WTC11 (cell line): ENCODE data around the gene SEMA5B. TPM values are rescaled to one million over a fixed set of nuclear protein-coding genes. Genes with fewer than 3 reads are reported as not detected.

Source experiments
- ARID4B ChIP-seq: sonication (generic); formaldehyde crosslinking; IDR thresholded peaks from 2 replicates; pipeline ENCODE4 v1.8.0; 2023; ENCODE audit warnings: missing genetic modification reagents, mild to moderate bottlenecking, borderline replicate concordance
- CDX4 ChIP-seq: fragments of 250-450 bp; sonication (Bioruptor Pico); IDR thresholded peaks from 2 replicates; pipeline ENCODE4 v1.9.0; 2021; ENCODE audit warnings: moderate library complexity, mild to moderate bottlenecking, inconsistent platforms, borderline replicate concordance
- CREM ChIP-seq: sonication (generic); formaldehyde crosslinking; IDR thresholded peaks from 2 replicates; pipeline ENCODE4 v1.8.1; 2022; ENCODE audit warnings: mild to moderate bottlenecking, missing genetic modification reagents, moderate library complexity
- ERG ChIP-seq: fragments of 250-450 bp; sonication (Bioruptor Pico); IDR thresholded peaks from 2 replicates; pipeline ENCODE4 v1.8.0; 2021; ENCODE audit warnings: mild to moderate bottlenecking
- ETV6 ChIP-seq: sonication (generic); formaldehyde crosslinking; IDR thresholded peaks from 2 replicates; pipeline ENCODE4 v1.8.1; 2022; ENCODE audit warnings: mild to moderate bottlenecking, missing genetic modification reagents
- FOXP4 ChIP-seq: sonication (generic); formaldehyde crosslinking; IDR thresholded peaks from 2 replicates; pipeline ENCODE4 v1.8.0; 2022; ENCODE audit warnings: mild to moderate bottlenecking, missing genetic modification reagents
- JUN ChIP-seq: sonication (generic); formaldehyde crosslinking; IDR thresholded peaks from 2 replicates; pipeline ENCODE4 v1.8.0; 2023; ENCODE audit warnings: mild to moderate bottlenecking, missing genetic modification reagents
- KAT7 ChIP-seq: sonication (generic); formaldehyde crosslinking; IDR thresholded peaks from 2 replicates; pipeline ENCODE4 v1.8.1; 2023; ENCODE audit warnings: missing genetic modification reagents, mild to moderate bottlenecking, borderline replicate concordance
- MAX ChIP-seq: sonication (generic); formaldehyde crosslinking; IDR thresholded peaks from 2 replicates; pipeline ENCODE4 v1.8.0; 2022; ENCODE audit warnings: mild to moderate bottlenecking, missing genetic modification reagents
- MXD4 ChIP-seq: fragments of 250-450 bp; sonication (Bioruptor Pico); IDR thresholded peaks from 2 replicates; pipeline ENCODE4 v1.8.0; 2021; ENCODE audit warnings: mild to moderate bottlenecking, moderate library complexity, borderline replicate concordance
- NFATC4 ChIP-seq: fragments of 250-450 bp; sonication (Bioruptor Pico); IDR thresholded peaks from 2 replicates; pipeline ENCODE4 v1.9.0; 2021; ENCODE audit warnings: mild to moderate bottlenecking
- PREB ChIP-seq: sonication (generic); formaldehyde crosslinking; IDR thresholded peaks from 2 replicates; pipeline ENCODE4 v1.8.1; 2022; ENCODE audit warnings: mild to moderate bottlenecking, missing genetic modification reagents, moderate library complexity, borderline replicate concordance
- RELA ChIP-seq: sonication (generic); formaldehyde crosslinking; IDR thresholded peaks from 2 replicates; pipeline ENCODE4 v1.8.1; 2022; ENCODE audit warnings: missing genetic modification reagents, mild to moderate bottlenecking, borderline replicate concordance
- SMAD3 ChIP-seq: sonication (generic); formaldehyde crosslinking; IDR thresholded peaks from 2 replicates; pipeline ENCODE4 v1.8.0; 2022; ENCODE audit warnings: missing genetic modification reagents, mild to moderate bottlenecking, borderline replicate concordance
- SP1 ChIP-seq: sonication (generic); formaldehyde crosslinking; conservative IDR thresholded peaks from 2 replicates; pipeline ENCODE4 v1.8.1; 2022; ENCODE audit warnings: missing genetic modification reagents
- TCF7 ChIP-seq: sonication (generic); formaldehyde crosslinking; IDR thresholded peaks from 2 replicates; pipeline ENCODE4 v1.8.0; 2022; ENCODE audit warnings: mild to moderate bottlenecking, low read depth, missing genetic modification reagents, moderate library complexity
- USF1 ChIP-seq: sonication (generic); formaldehyde crosslinking; IDR thresholded peaks from 2 replicates; pipeline ENCODE4 v1.8.0; 2022; ENCODE audit warnings: mild to moderate bottlenecking, missing genetic modification reagents
- ZBTB21 ChIP-seq: sonication (generic); formaldehyde crosslinking; IDR thresholded peaks from 2 replicates; pipeline ENCODE4 v1.8.1; 2023; ENCODE audit warnings: mild to moderate bottlenecking, missing genetic modification reagents, borderline replicate concordance
- ZNF138 ChIP-seq: sonication (generic); formaldehyde crosslinking; conservative IDR thresholded peaks from 2 replicates; pipeline ENCODE4 v1.8.1; 2022; ENCODE audit warnings: mild to moderate bottlenecking, moderate library complexity, missing genetic modification reagents
- ZNF219 ChIP-seq: sonication (generic); formaldehyde crosslinking; IDR thresholded peaks from 2 replicates; pipeline ENCODE4 v1.8.0; 2023; ENCODE audit warnings: missing genetic modification reagents, mild to moderate bottlenecking, borderline replicate concordance
- ZNF281 ChIP-seq: sonication (generic); formaldehyde crosslinking; IDR thresholded peaks from 2 replicates; pipeline ENCODE4 v1.8.0; 2023; ENCODE audit warnings: mild to moderate bottlenecking, missing genetic modification reagents
- ZNF671 ChIP-seq: fragments of 250-450 bp; sonication (Bioruptor Pico); IDR thresholded peaks from 2 replicates; pipeline ENCODE4 v1.8.0; 2021; ENCODE audit warnings: mild to moderate bottlenecking
- ZSCAN18 ChIP-seq: fragments of 250-450 bp; sonication (Bioruptor Pico); IDR thresholded peaks from 2 replicates; pipeline ENCODE4 v2.1.2; 2022; ENCODE audit warnings: mild to moderate bottlenecking, moderate library complexity
- total RNA-seq: library from RNA; stranded (reverse); gene quantifications from 3 replicates; pipeline ENCODE4 v1.2.3, GENCODE V29; 2021

SEMA5B gene
- total RNA-seq, 1 experiment from 2014 or later = 20.7 TPM

- TF ChIP-seq MAX (CRISPR knock-in tag) = peak; percentile 99
- no peak for TF ChIP-seq CREM
- TF ChIP-seq SMAD3 (CRISPR knock-in tag) = no peak
- peak; percentile 88 for TF ChIP-seq USF1 (CRISPR knock-in tag)
- TF ChIP-seq ZNF219 (CRISPR knock-in tag) = peak; percentile 37; the same call in 1 of the 2 replicates
- TF ChIP-seq ZNF281 = no peak
- no peak for TF ChIP-seq ZSCAN18
- no peak for TF ChIP-seq PREB (CRISPR knock-in tag)
- no peak for TF ChIP-seq NFATC4 (CRISPR knock-in tag)
- TF ChIP-seq ZNF138 (CRISPR knock-in tag) = peak; percentile 42; the same call in 1 of the 2 replicates
- TF ChIP-seq JUN (CRISPR knock-in tag) = peak; percentile 52; the same call in 1 of the 2 replicates
- TF ChIP-seq CDX4 = no peak
- TF ChIP-seq MXD4 (CRISPR knock-in tag) = no peak
- TF ChIP-seq SP1 (CRISPR knock-in tag) = peak; percentile 72
- TF ChIP-seq TCF7 (CRISPR knock-in tag) = peak; percentile 25; the same call in 1 of the 2 replicates
- peak; percentile 90 for TF ChIP-seq FOXP4 (CRISPR knock-in tag)
- TF ChIP-seq ZBTB21 (CRISPR knock-in tag) = no peak
- TF ChIP-seq ARID4B (CRISPR knock-in tag) = no peak; the same call in none of the 2 replicates
- peak; percentile 92 for TF ChIP-seq ETV6 (CRISPR knock-in tag)
- no peak for TF ChIP-seq ERG (CRISPR knock-in tag)
- 0 out of 2 replicates have a peak, but pooled peaks have one; percentile 76 for TF ChIP-seq RELA (CRISPR knock-in tag)
- no peak; the same call in 1 of the 2 replicates for TF ChIP-seq KAT7
- no peak for TF ChIP-seq ZNF671 (CRISPR knock-in tag)
Measured at GRCh38 chr3:123066896-123067688, 39.5 kb upstream of the SEMA5B start, which contains the start of gene PDIA5 (continued).
